Lung (tissue), 12 donors: Measurements from ENCODE around the gene HCN4. TPM values are rescaled to one million over a fixed set of nuclear protein-coding genes. Genes with fewer than 3 reads are reported as not detected.

Source experiments
- ATAC-seq: fragments of 200-7000 bp; cut with Tn5 transposase; one replicate; pipeline ENCODE4 v1.9.1; 2020; ENCODE audit warnings: moderate number of reproducible peaks; ENCODE audit not compliant: insufficient read depth, low FRiP score
- DNase-seq, 3 donors: peaks; one replicate each; pipeline ENCODE4 v3.0.0-alpha.2; 2013 to 2017
- H3K27ac ChIP-seq, 2 donors: one replicate each; pipeline ENCODE4 v1.5.1; 2013; ENCODE audit warnings: mild to moderate bottlenecking in 2 of 2, moderate library complexity in 2 of 2, control low read depth in 1 of 2, inconsistent platforms in 1 of 2, low read depth in 1 of 2, low read length in 1 of 2
- H3K27me3 ChIP-seq, 3 donors: one replicate each; pipeline ENCODE4 v1.5.1; 2013; ENCODE audit warnings: low read length in 2 of 3; ENCODE audit not compliant: control insufficient read depth in 3 of 3, insufficient read depth in 3 of 3
- H3K36me3 ChIP-seq, 4 donors: one replicate each; pipeline ENCODE4 v1.5.1; 2013; ENCODE audit warnings: low read length in 4 of 4, mild to moderate bottlenecking in 1 of 4, moderate library complexity in 1 of 4; ENCODE audit not compliant: control insufficient read depth in 4 of 4, insufficient read depth in 4 of 4
- H3K4me1 ChIP-seq, 5 donors: one replicate each; pipeline ENCODE4 v1.5.1; 2013; ENCODE audit warnings: low read length in 5 of 5, mild to moderate bottlenecking in 2 of 5, moderate library complexity in 1 of 5; ENCODE audit not compliant: control insufficient read depth in 5 of 5, insufficient read depth in 5 of 5
- H3K4me3 ChIP-seq: one replicate; pipeline ENCODE4 v1.5.1; 2013; ENCODE audit warnings: mild to moderate bottlenecking, control low read depth, moderate library complexity
- H3K9ac ChIP-seq, 2 donors: one replicate each; pipeline ENCODE4 v1.5.1; 2013; ENCODE audit warnings: low read length in 2 of 2, control low read depth in 1 of 2; ENCODE audit not compliant: insufficient read depth in 1 of 2
- H3K9me3 ChIP-seq, 4 donors: one replicate each; pipeline ENCODE4 v1.5.1; 2013; ENCODE audit warnings: low read length in 3 of 4, mild to moderate bottlenecking in 1 of 4, moderate library complexity in 1 of 4; ENCODE audit not compliant: control insufficient read depth in 4 of 4, insufficient read depth in 3 of 4
- WGBS, 2 donors: extraction: QIAGEN DNeasy Blood & Tissue Kit; methylation state at CpG; one replicate each; pipeline ENCODE4 v1.1.7; 2013; 5-methylcytosine and 5-hydroxymethylcytosine counted together
- polyA plus RNA-seq, 2 donors: library from polyadenylated mRNA; stranded (reverse); fragments of 200-250 nt; gene quantifications; one replicate each; pipeline ENCODE4 v1.2.1, GENCODE V29; 2013
- total RNA-seq, 2 donors: library from RNA; depleted of rRNA in 1 of 2; stranded (reverse); fragments of >200 nt in 1 of 2; gene quantifications; one replicate each; pipeline ENCODE4 v1.2.1, GENCODE V29; 2014 to 2021
- TF ChIP-seq, protein P1 (sequence below): IDR thresholded peaks from 2 replicates; pipeline ENCODE4 v1.5.1; 2012; ENCODE audit warnings: mild to moderate bottlenecking; ENCODE audit errors: control extremely low read depth, extremely low read depth
- donor health status: control.
- donor health status: control.
- donor health status: Bipolar disorder and iron deficiency.
- donor health status: healthy.
- donor health status: DM: yes; HTN: yes; CAD: no.

The HCN4 gene
- total and polyA plus RNA-seq, 4 donors: 0.06 to 1.0 (median 0.21) TPM

- no peak for DNase-seq
- ATAC-seq: no peak
- Histone ChIP-seq H3K4me1 (peaks cover 0 to 2% (median 0%) of the 10 kb centered on the region in 5 donors), H3K27me3 (peaks cover 0 to 2% (median 0%) of the 10 kb centered on the region in 3 donors), H3K9ac (no peak overlapping the region), H3K27ac (no peak overlapping the region), H3K36me3 (no peaks in the 10 kb centered on the region), H3K4me3 (no peak overlapping the region), H3K9me3 (peaks cover 0 to 2% (median 0%) of the 10 kb centered on the region in 4 donors)
- 83 to 91% methylated on average over 4 of the region's 4 CpGs for WGBS, 2 donors
- TF ChIP-seq, protein P1, sequence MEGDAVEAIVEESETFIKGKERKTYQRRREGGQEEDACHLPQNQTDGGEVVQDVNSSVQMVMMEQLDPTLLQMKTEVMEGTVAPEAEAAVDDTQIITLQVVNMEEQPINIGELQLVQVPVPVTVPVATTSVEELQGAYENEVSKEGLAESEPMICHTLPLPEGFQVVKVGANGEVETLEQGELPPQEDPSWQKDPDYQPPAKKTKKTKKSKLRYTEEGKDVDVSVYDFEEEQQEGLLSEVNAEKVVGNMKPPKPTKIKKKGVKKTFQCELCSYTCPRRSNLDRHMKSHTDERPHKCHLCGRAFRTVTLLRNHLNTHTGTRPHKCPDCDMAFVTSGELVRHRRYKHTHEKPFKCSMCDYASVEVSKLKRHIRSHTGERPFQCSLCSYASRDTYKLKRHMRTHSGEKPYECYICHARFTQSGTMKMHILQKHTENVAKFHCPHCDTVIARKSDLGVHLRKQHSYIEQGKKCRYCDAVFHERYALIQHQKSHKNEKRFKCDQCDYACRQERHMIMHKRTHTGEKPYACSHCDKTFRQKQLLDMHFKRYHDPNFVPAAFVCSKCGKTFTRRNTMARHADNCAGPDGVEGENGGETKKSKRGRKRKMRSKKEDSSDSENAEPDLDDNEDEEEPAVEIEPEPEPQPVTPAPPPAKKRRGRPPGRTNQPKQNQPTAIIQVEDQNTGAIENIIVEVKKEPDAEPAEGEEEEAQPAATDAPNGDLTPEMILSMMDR: no peak
Observed at GRCh38 chr15:73398861-73399260, 30.1 kb upstream of the HCN4 start.

DNA sequence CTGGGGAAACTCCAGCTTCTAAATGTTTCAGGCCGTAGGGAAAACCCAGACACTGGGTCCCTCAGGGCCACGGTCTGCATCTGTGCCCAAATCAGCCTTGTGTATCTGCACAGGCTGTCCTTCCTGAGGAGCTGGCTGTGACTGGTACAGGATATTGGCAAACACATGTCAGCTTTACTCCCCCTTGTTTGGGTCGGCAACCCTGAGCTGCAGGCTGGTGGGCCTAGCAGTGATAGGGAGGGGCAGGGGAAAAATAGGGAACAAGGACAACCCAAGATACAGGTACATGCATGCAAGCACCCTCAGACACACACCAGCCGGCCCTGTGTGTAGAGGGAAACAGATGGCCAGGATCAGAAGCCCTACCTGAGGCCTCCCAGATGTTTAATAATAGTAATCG lies 28.7 kb upstream of the HCN4 start:
- 62 to 64% methylated on average over 5 of the region's 5 CpGs for WGBS, 2 donors
- no peak overlapping the region for H3K4me3 ChIP-seq

GRCh38 chr15:73395671-73396070 lies 26.9 kb upstream of the HCN4 start:
- no peak overlapping the region for H3K4me3 ChIP-seq
- no peaks in the 10 kb centered on the region for H3K36me3 ChIP-seq
- no peak overlapping the region for H3K9ac ChIP-seq
- ATAC-seq: no peak
- H3K27ac ChIP-seq: no peak overlapping the region
- 82 to 85% methylated on average over 2 of the region's 2 CpGs for WGBS, 2 donors
- H3K4me1 ChIP-seq: no peaks in the 10 kb centered on the region
- H3K9me3 ChIP-seq: peaks cover 0 to 2% (median 0%) of the 10 kb centered on the region in 4 donors
- no peak for DNase-seq
- TF ChIP-seq, protein P1: no peak
- peaks cover 0 to 2% (median 0%) of the 10 kb centered on the region in 3 donors for H3K27me3 ChIP-seq

More for the DNA sequence above, 28.7 kb upstream of the HCN4 start:
- Histone ChIP-seq H3K36me3 (no peaks in the 10 kb centered on the region), H3K27ac (no peak overlapping the region), H3K27me3 (peaks cover 0 to 2% (median 0%) of the 10 kb centered on the region in 3 donors), H3K9ac (no peak overlapping the region), H3K9me3 (peaks cover 0 to 2% (median 0%) of the 10 kb centered on the region in 4 donors), H3K4me1 (no peaks in the 10 kb centered on the region)
- DNase-seq: no peak
- no peak for ATAC-seq
- TF ChIP-seq, protein P1: no peak

DNA sequence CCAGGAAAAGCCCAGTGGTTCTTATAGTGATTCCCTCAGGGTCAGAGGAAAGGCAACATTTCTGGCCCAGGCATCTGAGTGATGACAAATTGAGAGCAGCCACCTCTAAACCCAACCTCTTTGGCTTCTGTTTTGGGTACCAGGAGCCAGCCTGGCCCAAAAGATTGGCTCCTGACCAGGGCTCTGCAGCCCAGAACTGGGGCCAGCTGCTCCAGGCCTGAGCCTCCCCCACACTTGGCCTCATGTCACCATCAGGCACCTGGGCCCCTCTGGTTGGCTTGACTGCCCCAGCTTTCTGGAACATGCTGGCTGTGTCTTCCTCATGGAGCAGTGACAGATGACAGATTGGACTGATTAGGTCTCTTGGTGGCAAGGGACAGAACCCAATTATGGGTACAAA lies 26.0 kb upstream of the HCN4 start:
- Histone ChIP-seq H3K27ac (no peak overlapping the region), H3K36me3 (no peaks in the 10 kb centered on the region), H3K4me3 (no peak overlapping the region), H3K9me3 (peaks cover 0 to 2% (median 0%) of the 10 kb centered on the region in 4 donors), H3K9ac (no peak overlapping the region), H3K27me3 (peaks cover 0 to 2% (median 0%) of the 10 kb centered on the region in 3 donors), H3K4me1 (no peaks in the 10 kb centered on the region)
- TF ChIP-seq, protein P1: no peak
- DNase-seq (no peak), ATAC-seq (no peak)
